ENCODE measurements around the gene PFKP.
A peak's percentile ranks its signal among the peaks of the same experiment; 100 is the strongest.

The PFKP gene

GRCh38 chr10:3094609-3095036, 27.3 kb downstream of the PFKP start:
- Mint-ChIP-seq H3K9me3 (no peaks in the 10 kb centered on the region), H3K4me1 (peaks cover 75% of the 10 kb centered on the region), H3K4me3 (peak overlapping the region; percentile 47), H3K36me3 (ENCODE audit: low read depth) (peaks cover 67% of the 10 kb centered on the region), H3K27ac (peak overlapping the region; percentile 95), H3K27me3 (no peaks in the 10 kb centered on the region)
- no peak for DNase-seq
- no peak for ATAC-seq

DNA sequence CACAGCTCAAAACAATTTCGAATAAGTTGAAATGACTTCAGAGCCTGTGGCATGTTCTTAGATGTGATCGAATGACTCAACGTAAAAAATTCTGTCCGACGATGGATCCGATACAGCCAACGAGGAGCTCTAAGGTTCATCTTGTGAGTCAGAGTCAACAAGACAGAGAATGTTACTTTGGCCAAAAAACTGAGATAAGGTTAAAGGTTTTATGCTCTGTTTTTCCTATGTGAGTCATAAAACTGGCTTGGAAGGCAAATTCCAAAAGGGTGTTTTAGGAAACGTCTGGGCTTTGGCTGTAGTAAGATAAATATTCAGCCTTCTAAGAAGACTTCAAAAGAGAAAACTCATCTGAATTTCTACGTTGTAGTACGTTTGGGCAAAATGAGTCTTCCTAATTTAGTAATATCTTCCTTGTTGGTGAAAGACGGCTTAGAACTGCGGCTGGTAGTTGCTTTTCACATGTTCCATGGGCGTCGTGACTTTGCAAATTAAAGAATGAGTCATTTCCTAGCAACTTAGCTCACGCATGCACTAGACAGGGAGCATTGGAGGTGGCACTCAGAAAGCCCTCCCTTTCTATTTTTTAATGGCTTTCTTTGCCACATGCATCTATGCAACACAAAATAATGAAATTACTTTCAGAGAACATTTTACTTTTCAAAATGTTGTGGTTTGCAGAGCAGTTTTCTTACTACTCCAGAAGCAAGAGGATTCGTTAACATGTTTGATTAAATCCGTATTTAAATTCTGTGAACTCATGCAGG, 28.2 kb downstream of the PFKP start:
- Mint-ChIP-seq H3K27me3 (no peaks in the 10 kb centered on the region), H3K4me3 (peak overlapping the region; percentile 47), H3K36me3 (ENCODE audit: low read depth) (peaks cover 67% of the 10 kb centered on the region), H3K9me3 (no peaks in the 10 kb centered on the region), H3K4me1 (peaks cover 65% of the 10 kb centered on the region), H3K27ac (peak overlapping the region; percentile 95)
- ATAC-seq (peak; percentile 85), DNase-seq (peak; percentile 53)

GRCh38 chr10:3096149-3096548, 28.8 kb downstream of the PFKP start:
- H3K27me3 Mint-ChIP-seq = no peaks in the 10 kb centered on the region
- H3K27ac Mint-ChIP-seq = peak overlapping the region; percentile 95
- H3K9me3 Mint-ChIP-seq = no peaks in the 10 kb centered on the region
- peaks cover 59% of the 10 kb centered on the region for H3K4me1 Mint-ChIP-seq
- ATAC-seq = no peak
- peaks cover 65% of the 10 kb centered on the region for H3K36me3 Mint-ChIP-seq (ENCODE audit: low read depth)
- peak overlapping the region; percentile 47 for H3K4me3 Mint-ChIP-seq
- DNase-seq = no peak

GRCh38 chr10:3097160-3097559, 29.8 kb downstream of the PFKP start:
- H3K4me1 Mint-ChIP-seq = peaks cover 51% of the 10 kb centered on the region
- H3K36me3 Mint-ChIP-seq (ENCODE audit: low read depth) = peaks cover 65% of the 10 kb centered on the region
- ATAC-seq (no peak), DNase-seq (no peak)
- no peaks in the 10 kb centered on the region for H3K27me3 Mint-ChIP-seq
- no peak overlapping the region for H3K4me3 Mint-ChIP-seq
- no peaks in the 10 kb centered on the region for H3K9me3 Mint-ChIP-seq
- H3K27ac Mint-ChIP-seq = peak overlapping the region; percentile 68

GRCh38 chr10:3098689-3099088, 31.3 kb downstream of the PFKP start:
- no peaks in the 10 kb centered on the region for H3K27me3 Mint-ChIP-seq
- H3K4me3 Mint-ChIP-seq = no peak overlapping the region
- no peak overlapping the region for H3K27ac Mint-ChIP-seq
- H3K4me1 Mint-ChIP-seq = peaks cover 39% of the 10 kb centered on the region
- H3K36me3 Mint-ChIP-seq (ENCODE audit: low read depth) = peaks cover 65% of the 10 kb centered on the region
- ATAC-seq (no peak), DNase-seq (no peak)
- H3K9me3 Mint-ChIP-seq = no peaks in the 10 kb centered on the region

- Mint-ChIP-seq H3K27me3 (no peaks in the 10 kb centered on the region), H3K4me1 (peaks cover 31% of the 10 kb centered on the region), H3K4me3 (no peak overlapping the region), H3K9me3 (no peaks in the 10 kb centered on the region), H3K36me3 (ENCODE audit: low read depth) (peaks cover 66% of the 10 kb centered on the region), H3K27ac (peak overlapping the region; percentile 24)
- ATAC-seq = no peak
- no peak for DNase-seq
These were observed 32.1 kb downstream of the PFKP start for GRCh38 chr10:3099291-3100092.

GRCh38 chr10:3100093-3100792, 32.9 kb downstream of the PFKP start:
- ATAC-seq (no peak), DNase-seq (no peak)
- no peaks in the 10 kb centered on the region for H3K27me3 Mint-ChIP-seq
- peaks cover 24% of the 10 kb centered on the region for H3K4me1 Mint-ChIP-seq
- H3K4me3 Mint-ChIP-seq = no peak overlapping the region
- H3K27ac Mint-ChIP-seq = no peak overlapping the region
- no peaks in the 10 kb centered on the region for H3K9me3 Mint-ChIP-seq
- H3K36me3 Mint-ChIP-seq (ENCODE audit: low read depth) = peaks cover 65% of the 10 kb centered on the region

GRCh38 chr10:3100856-3101640, 33.7 kb downstream of the PFKP start:
- H3K4me3 Mint-ChIP-seq = no peak overlapping the region
- ATAC-seq (no peak), DNase-seq (no peak)
- peaks cover 63% of the 10 kb centered on the region for H3K36me3 Mint-ChIP-seq (ENCODE audit: low read depth)
- no peak overlapping the region for H3K27ac Mint-ChIP-seq
- H3K4me1 Mint-ChIP-seq = peaks cover 16% of the 10 kb centered on the region
- no peaks in the 10 kb centered on the region for H3K27me3 Mint-ChIP-seq
- H3K9me3 Mint-ChIP-seq = no peaks in the 10 kb centered on the region

DNA sequence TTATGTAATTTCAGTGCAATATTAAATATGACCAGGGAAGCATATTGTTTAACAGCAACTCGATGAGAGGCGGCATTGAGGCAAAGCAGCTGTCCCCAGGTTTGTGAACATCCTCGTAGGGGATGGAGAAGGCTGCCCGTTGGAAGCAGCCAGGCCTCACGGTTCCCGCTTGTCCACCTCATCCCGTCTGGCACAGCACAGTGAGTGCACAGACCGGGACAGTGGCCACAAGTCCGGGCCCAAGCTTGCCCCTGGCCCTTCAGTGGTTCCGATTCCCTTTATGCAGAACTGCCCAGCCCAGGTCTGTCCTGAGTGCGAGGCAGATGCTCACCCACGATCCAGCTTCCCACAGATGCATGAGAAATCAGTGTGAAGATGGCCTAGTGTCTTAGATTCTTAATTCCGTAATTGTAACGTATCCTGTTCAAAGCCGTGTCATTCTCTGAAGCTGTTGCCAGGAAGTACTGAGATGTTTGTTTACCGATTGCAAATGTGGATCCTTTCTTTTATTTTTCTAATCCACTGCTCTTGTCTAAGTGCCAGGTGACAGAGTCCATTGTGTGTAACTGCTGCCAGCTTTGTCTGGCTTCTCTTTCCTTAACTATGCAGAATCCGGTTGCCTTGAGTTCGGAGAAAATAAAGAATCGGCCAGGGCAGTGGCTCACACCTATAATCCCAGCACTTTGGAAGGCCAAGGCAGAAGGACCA, 35.5 kb downstream of the PFKP start:
- peaks cover 69% of the 10 kb centered on the region for H3K36me3 Mint-ChIP-seq (ENCODE audit: low read depth)
- H3K4me3 Mint-ChIP-seq = no peak overlapping the region
- no peaks in the 10 kb centered on the region for H3K27me3 Mint-ChIP-seq
- DNase-seq (no peak), ATAC-seq (no peak)
- H3K27ac Mint-ChIP-seq = no peak overlapping the region
- H3K4me1 Mint-ChIP-seq = peaks cover 5% of the 10 kb centered on the region
- H3K9me3 Mint-ChIP-seq = no peaks in the 10 kb centered on the region

DNA sequence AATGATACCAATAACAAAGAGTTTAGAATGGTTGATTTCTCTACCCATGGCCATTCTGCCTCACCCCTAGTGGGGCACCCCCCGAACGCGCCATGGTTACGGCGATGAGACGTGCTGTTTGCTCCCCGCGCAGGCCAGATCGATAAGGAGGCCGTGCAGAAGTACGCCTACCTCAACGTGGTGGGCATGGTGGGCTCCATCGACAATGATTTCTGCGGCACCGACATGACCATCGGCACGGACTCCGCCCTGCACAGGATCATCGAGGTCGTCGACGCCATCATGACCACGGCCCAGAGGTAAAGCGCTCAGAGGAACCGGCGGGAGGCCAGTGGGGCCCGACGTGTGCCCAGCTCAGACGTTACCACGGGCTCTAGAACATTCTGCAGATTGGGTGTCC, 36.3 kb downstream of the PFKP start:
- no peak for ATAC-seq
- H3K27ac Mint-ChIP-seq = no peak overlapping the region
- no peak overlapping the region for H3K4me3 Mint-ChIP-seq
- peaks cover 3% of the 10 kb centered on the region for H3K4me1 Mint-ChIP-seq
- H3K9me3 Mint-ChIP-seq = no peaks in the 10 kb centered on the region
- no peaks in the 10 kb centered on the region for H3K27me3 Mint-ChIP-seq
- DNase-seq = no peak
- H3K36me3 Mint-ChIP-seq (ENCODE audit: low read depth) = peaks cover 76% of the 10 kb centered on the region

- DNase-seq (no peak), ATAC-seq (no peak)
- Mint-ChIP-seq H3K27ac (no peak overlapping the region), H3K4me3 (no peak overlapping the region), H3K36me3 (ENCODE audit: low read depth) (peaks cover 74% of the 10 kb centered on the region), H3K4me1 (no peaks in the 10 kb centered on the region), H3K27me3 (no peaks in the 10 kb centered on the region), H3K9me3 (no peaks in the 10 kb centered on the region)
These were observed 37.0 kb downstream of the PFKP start for GRCh38 chr10:3104251-3104918.

- no peak overlapping the region for H3K27ac Mint-ChIP-seq
- no peak for DNase-seq
- H3K36me3 Mint-ChIP-seq (ENCODE audit: low read depth) = peaks cover 72% of the 10 kb centered on the region
These were observed 37.8 kb downstream of the PFKP start for GRCh38 chr10:3105166-3105565.

GRCh38 chr10:3105905-3106304, 38.6 kb downstream of the PFKP start:
- ATAC-seq (no peak), DNase-seq (no peak)
- Mint-ChIP-seq H3K27ac (no peak overlapping the region), H3K27me3 (no peaks in the 10 kb centered on the region), H3K4me1 (peaks cover under 1% of the 10 kb centered on the region), H3K36me3 (ENCODE audit: low read depth) (peaks cover 73% of the 10 kb centered on the region), H3K4me3 (no peak overlapping the region), H3K9me3 (no peaks in the 10 kb centered on the region)

More at GRCh38 chr10:3105166-3105565, 37.8 kb downstream of the PFKP start:
- H3K4me3 Mint-ChIP-seq = no peak overlapping the region
- H3K4me1 Mint-ChIP-seq = no peaks in the 10 kb centered on the region
- no peaks in the 10 kb centered on the region for H3K9me3 Mint-ChIP-seq
- no peaks in the 10 kb centered on the region for H3K27me3 Mint-ChIP-seq
- no peak for ATAC-seq

Data from activated naive CD8-positive, alpha-beta T cell treated with anti-CD3 and anti-CD28 coated beads, Interleukin-2, amount 50 U/mL, for 24 hours (primary cell).